Measurements from ENCODE around the gene RHOBTB1. TPM values are rescaled to one million over a fixed set of nuclear protein-coding genes. Genes with fewer than 3 reads are reported as not detected.

The RHOBTB1 gene
- total and polyA plus RNA-seq, 2 donors from 2014 or later: 14.6 to 34.5 TPM

DNA sequence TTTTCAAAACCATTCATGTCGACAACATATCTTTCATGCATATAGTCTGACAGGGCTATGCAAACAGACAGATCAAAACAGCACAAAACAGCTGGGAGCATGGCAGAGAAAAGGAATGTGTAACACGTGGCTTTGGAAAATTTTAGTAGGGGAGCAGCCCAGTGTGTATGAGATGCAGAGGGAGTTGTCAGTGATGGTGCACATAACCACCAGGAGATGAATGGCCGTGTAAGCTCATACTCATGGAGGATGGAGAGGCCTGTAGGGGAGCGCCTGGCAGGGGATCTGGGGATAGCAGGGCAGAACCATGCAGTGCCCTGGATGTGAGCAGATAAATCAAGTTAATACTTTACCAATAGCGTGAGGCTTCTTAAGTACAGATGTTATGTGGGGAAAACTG lies 45.7 kb downstream of the RHOBTB1 start:
- TF ChIP-seq, protein P1, sequence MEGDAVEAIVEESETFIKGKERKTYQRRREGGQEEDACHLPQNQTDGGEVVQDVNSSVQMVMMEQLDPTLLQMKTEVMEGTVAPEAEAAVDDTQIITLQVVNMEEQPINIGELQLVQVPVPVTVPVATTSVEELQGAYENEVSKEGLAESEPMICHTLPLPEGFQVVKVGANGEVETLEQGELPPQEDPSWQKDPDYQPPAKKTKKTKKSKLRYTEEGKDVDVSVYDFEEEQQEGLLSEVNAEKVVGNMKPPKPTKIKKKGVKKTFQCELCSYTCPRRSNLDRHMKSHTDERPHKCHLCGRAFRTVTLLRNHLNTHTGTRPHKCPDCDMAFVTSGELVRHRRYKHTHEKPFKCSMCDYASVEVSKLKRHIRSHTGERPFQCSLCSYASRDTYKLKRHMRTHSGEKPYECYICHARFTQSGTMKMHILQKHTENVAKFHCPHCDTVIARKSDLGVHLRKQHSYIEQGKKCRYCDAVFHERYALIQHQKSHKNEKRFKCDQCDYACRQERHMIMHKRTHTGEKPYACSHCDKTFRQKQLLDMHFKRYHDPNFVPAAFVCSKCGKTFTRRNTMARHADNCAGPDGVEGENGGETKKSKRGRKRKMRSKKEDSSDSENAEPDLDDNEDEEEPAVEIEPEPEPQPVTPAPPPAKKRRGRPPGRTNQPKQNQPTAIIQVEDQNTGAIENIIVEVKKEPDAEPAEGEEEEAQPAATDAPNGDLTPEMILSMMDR (IDR thresholded peaks at IDR 0.05; ENCODE audit: borderline replicate concordance, extremely low read depth, insufficient read depth): no peak
- H3K4me1 ChIP-seq (ENCODE audit: control insufficient read depth in 2 of 3, insufficient read depth in 2 of 3, low read depth in 1 of 3, low read length in 3 of 3): no peaks in the 10 kb centered on the region
- no peak overlapping the region for H3K4me3 ChIP-seq (ENCODE audit: low read length in 3 of 3)
- peaks cover 0 to 4% (median 0%) of the 10 kb centered on the region in 3 donors for H3K36me3 ChIP-seq (ENCODE audit: control insufficient read depth in 2 of 3, insufficient read depth in 3 of 3, low read length in 3 of 3)
- H3K9ac ChIP-seq (ENCODE audit: low read length in 3 of 3): no peak overlapping the region
- H3K9me3 ChIP-seq (ENCODE audit: control insufficient read depth in 2 of 3, insufficient read depth in 1 of 3, low read length in 3 of 3): no peaks in the 10 kb centered on the region
- DNase-seq (no peak), FAIRE-seq (no peak)
- no peaks in the 10 kb centered on the region for H3K27me3 ChIP-seq (ENCODE audit: control insufficient read depth, insufficient read depth, low read length)
- no peak overlapping the region for H3K27ac ChIP-seq (ENCODE audit: low read depth in 2 of 2, low read length in 2 of 2)
- intact Hi-C loops (cut with DNase I): no loop called here

DNA sequence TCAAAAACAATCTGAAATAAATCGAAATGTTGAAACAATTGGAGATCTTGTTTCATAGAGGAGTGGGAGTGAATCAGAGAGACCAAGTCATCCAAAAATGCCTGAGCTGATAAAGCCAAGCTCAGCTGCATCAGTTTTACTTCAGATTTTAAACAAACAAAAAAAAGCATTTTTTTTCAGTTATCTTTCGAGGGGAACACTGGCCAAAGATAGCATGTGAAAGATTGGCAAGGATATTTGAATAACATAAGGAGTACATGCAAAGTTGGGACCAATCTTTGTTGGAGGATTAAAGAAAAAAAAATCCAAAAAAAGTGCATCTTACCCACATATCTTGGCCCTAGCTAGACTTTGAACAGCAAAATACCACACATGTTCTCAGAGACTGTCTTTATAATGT lies 47.2 kb downstream of the RHOBTB1 start:
- Histone ChIP-seq H3K4me1 (ENCODE audit: control insufficient read depth in 2 of 3, insufficient read depth in 2 of 3, low read depth in 1 of 3, low read length in 3 of 3) (no peaks in the 10 kb centered on the region), H3K36me3 (ENCODE audit: control insufficient read depth in 2 of 3, insufficient read depth in 3 of 3, low read length in 3 of 3) (peaks cover 0 to 4% (median 0%) of the 10 kb centered on the region in 3 donors), H3K9me3 (ENCODE audit: control insufficient read depth in 2 of 3, insufficient read depth in 1 of 3, low read length in 3 of 3) (no peaks in the 10 kb centered on the region), H3K27ac (ENCODE audit: low read depth in 2 of 2, low read length in 2 of 2) (no peak overlapping the region), H3K4me3 (ENCODE audit: low read length in 3 of 3) (no peak overlapping the region), H3K9ac (ENCODE audit: low read length in 3 of 3) (no peak overlapping the region), H3K27me3 (ENCODE audit: control insufficient read depth, insufficient read depth, low read length) (no peaks in the 10 kb centered on the region)
- TF ChIP-seq, protein P1 (IDR thresholded peaks at IDR 0.05; ENCODE audit: borderline replicate concordance, extremely low read depth, insufficient read depth): no peak
- FAIRE-seq (no peak), DNase-seq (no peak)
- intact Hi-C loops (cut with DNase I): no loop called here

DNA sequence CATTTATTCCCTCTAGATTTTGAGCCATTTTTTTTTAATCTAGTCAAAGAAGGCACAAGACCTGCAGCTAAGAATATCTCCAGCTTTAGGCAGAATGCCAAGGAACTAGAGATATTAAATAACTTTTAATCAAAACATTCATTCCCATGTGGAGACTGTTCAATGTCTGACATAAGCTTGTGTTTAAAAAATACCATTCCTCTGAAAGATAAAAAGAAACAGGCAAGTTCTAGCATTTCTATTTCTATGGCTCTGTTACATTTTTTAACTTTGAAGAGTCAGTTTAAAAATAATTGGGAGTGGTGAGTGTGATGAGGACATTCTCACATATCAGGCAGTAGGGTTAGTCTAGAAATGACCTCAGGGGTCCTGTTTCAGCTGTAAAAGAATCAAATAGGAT lies 48.0 kb downstream of the RHOBTB1 start:
- Histone ChIP-seq H3K36me3 (ENCODE audit: control insufficient read depth in 2 of 3, insufficient read depth in 3 of 3, low read length in 3 of 3) (peaks cover 0 to 2% (median 0%) of the 10 kb centered on the region in 3 donors), H3K27ac (ENCODE audit: low read depth in 2 of 2, low read length in 2 of 2) (no peak overlapping the region), H3K4me1 (ENCODE audit: control insufficient read depth in 2 of 3, insufficient read depth in 2 of 3, low read depth in 1 of 3, low read length in 3 of 3) (no peaks in the 10 kb centered on the region), H3K4me3 (ENCODE audit: low read length in 3 of 3) (no peak overlapping the region), H3K27me3 (ENCODE audit: control insufficient read depth, insufficient read depth, low read length) (no peaks in the 10 kb centered on the region), H3K9me3 (ENCODE audit: control insufficient read depth in 2 of 3, insufficient read depth in 1 of 3, low read length in 3 of 3) (no peaks in the 10 kb centered on the region), H3K9ac (ENCODE audit: low read length in 3 of 3) (no peak overlapping the region)
- DNase-seq (no peak), FAIRE-seq (no peak)
- intact Hi-C loops (cut with DNase I): no loop called here
- TF ChIP-seq, protein P1 (IDR thresholded peaks at IDR 0.05; ENCODE audit: borderline replicate concordance, extremely low read depth, insufficient read depth): no peak

DNA sequence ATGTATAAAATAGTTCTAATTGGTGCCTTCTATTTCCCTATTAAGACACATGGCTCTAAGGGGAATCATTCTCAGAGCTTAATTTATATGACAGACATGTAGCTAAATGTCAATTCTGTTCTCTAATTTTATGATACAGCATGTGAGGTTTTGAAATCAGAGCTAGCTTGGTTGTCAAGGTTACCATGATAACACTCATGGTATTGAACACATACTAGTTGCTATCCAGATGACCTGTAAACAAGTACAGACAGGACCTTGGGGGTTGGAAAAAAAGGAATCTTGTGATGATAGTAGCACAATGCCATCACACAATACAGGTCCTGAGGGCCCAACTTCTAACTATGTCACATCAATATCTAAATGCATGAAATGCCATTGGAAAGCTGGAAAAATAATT lies 49.2 kb downstream of the RHOBTB1 start:
- Histone ChIP-seq H3K9ac (ENCODE audit: low read length in 3 of 3) (no peak overlapping the region), H3K4me1 (ENCODE audit: control insufficient read depth in 2 of 3, insufficient read depth in 2 of 3, low read depth in 1 of 3, low read length in 3 of 3) (no peaks in the 10 kb centered on the region), H3K27me3 (ENCODE audit: control insufficient read depth, insufficient read depth, low read length) (no peaks in the 10 kb centered on the region), H3K4me3 (ENCODE audit: low read length in 3 of 3) (no peak overlapping the region), H3K9me3 (ENCODE audit: control insufficient read depth in 2 of 3, insufficient read depth in 1 of 3, low read length in 3 of 3) (no peaks in the 10 kb centered on the region), H3K36me3 (ENCODE audit: control insufficient read depth in 2 of 3, insufficient read depth in 3 of 3, low read length in 3 of 3) (no peaks in the 10 kb centered on the region), H3K27ac (ENCODE audit: low read depth in 2 of 2, low read length in 2 of 2) (no peak overlapping the region)
- no peak for FAIRE-seq
- intact Hi-C loops (cut with DNase I): no loop called here
- TF ChIP-seq, protein P1 (IDR thresholded peaks at IDR 0.05; ENCODE audit: borderline replicate concordance, extremely low read depth, insufficient read depth): no peak
- DNase-seq: no peak

All from kidney (tissue), 14 donors.